ENCODE data around the gene SLC32A1.

The SLC32A1 gene

DNA sequence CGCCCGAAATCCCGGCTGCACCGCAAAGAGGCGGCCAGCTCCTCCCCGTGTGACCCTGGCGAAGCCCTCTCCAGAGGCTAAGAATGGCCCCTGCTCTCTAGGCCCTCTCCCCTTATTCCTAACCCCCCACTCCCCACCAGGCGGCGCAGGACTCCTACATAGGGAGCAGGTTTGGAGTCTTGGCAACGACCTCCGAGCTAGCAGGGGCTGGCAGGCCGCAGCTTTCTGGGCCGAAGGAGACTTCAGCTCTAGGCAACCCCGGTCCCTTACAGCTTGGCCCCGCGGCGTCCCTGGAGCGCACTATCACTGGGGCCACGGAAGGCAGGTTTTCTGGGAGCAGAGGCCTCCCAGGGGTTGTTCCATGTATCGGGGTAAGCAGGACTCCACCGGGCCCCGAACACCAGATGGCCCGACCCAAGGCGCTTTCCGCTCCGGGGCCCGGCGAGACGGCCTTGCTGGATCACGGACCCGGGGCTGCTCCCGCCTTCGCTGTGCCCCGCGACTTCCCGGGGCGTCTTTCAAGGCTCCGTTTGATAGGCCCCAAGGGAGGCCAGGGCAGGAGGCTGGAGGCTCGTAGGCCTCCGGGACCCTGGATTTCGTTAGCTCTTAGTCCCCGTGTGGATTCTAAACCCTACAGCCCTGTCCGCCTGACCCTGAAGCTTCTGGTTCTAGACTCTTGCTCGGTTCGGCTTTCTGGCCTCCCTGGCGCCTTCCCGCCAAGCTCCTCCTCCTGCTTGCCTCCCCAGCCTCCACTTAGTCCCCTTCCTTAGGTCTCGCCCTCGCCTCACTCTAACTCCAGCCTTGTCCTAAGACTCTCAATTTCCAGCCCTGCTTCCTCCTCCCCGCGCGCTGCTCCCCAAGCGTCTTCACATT, 1.9 kb downstream of the SLC32A1 start:
- DNase-seq: peak; percentile 11

DNA sequence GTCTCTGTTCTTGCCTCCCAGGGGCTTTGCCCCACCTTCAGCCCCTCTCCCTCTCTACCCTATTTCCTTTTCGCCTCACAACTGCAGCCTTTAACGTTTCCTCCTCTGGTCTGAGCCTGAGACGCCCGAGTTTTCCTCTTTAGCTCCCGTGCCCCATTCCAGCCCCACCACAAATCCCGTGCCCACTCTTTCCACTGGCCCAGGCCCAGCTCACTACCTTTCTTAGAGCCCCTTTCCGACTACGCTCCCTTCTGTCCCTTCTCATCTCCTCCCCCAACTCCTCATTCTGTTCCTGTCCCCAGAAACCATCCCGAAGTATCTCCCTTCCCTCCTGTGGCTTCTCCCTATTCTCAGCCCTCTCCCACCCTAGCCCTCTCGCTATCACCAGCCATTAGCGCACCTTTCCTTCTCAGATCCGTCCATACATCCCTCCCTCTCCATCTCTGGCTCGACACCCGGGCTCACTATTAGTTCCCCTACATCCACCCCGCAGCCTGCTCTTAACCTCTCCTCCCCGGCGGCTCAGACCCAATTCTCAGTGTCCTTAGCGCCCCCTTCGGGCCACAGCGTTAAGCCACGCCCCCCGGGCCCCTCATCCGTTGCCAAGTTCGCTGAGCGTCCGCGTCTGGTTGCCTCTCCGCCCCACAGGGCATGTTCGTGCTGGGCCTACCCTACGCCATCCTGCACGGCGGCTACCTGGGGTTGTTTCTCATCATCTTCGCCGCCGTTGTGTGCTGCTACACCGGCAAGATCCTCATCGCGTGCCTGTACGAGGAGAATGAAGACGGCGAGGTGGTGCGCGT, 2.7 kb downstream of the SLC32A1 start:
- DNase-seq: no peak

DNA sequence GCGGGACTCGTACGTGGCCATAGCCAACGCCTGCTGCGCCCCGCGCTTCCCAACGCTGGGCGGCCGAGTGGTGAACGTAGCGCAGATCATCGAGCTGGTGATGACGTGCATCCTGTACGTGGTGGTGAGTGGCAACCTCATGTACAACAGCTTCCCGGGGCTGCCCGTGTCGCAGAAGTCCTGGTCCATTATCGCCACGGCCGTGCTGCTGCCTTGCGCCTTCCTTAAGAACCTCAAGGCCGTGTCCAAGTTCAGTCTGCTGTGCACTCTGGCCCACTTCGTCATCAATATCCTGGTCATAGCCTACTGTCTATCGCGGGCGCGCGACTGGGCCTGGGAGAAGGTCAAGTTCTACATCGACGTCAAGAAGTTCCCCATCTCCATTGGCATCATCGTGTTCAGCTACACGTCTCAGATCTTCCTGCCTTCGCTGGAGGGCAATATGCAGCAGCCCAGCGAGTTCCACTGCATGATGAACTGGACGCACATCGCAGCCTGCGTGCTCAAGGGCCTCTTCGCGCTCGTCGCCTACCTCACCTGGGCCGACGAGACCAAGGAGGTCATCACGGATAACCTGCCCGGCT, 3.4 kb downstream of the SLC32A1 start:
- DNase-seq: no peak

GRCh38 chr20:38728191-38728781, 4.0 kb downstream of the SLC32A1 start:
- no peak for DNase-seq

- no peak for DNase-seq
These were observed 4.8 kb downstream of the SLC32A1 start for GRCh38 chr20:38728911-38729642.

DNA sequence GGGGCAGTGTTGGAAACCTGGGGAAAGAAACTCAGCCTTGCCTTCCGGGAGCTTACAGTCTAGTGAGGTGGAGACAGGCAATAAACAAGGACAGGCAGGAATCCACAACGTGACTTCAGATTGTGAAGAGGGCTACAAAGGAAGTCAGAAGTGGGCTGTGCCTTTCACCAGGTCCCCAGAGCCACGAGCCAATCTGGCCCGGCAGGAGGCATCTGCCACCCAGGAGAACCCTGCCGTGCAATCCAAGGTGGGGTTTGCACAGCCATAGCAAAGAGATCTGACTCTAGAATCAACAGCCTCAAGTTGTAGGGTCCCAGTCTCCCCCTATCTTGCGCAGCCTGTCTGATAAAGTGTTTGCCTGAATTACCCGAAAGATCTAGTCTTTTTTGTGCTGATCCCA, 5.5 kb downstream of the SLC32A1 start:
- no peak for DNase-seq

GRCh38 chr20:38730167-38730988, 6.1 kb downstream of the SLC32A1 start:
- no peak for DNase-seq

DNA sequence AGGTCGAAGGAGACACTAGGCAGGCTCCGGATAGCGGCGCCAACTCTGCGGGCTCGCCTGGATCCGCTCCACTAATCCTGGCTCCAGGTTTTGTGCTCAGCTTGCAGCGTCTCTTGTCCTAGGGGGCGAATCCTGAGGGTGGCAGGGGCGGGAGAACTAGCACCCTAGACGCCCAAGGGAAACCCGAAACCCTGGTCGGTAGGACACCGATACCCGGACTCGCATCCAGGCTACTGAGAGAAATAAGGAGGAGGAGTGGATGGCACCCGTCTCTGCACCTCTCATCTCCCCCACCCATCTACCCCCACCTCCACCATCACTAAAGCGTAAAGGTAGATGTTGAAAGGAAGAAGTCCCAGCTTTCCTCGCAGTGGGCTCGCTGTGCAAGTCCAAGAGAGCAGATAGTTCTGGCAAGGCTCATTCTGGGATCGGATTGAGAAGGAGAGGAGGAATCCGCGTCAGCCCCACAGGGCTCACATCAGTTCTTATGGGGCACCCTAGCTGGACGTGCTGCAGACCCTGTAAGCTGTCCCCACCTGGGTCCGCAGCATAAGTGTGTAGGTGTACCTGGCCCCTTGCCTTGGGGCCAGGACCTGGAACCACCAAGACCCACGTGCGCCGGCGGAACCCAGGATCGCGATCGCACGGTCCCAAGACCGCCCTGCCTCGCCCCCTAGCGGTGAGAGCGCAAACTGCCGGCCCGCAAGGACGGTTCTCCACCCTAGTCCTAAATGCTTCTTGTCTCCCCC, 6.9 kb downstream of the SLC32A1 start:
- peak; percentile 36 for DNase-seq

DNA sequence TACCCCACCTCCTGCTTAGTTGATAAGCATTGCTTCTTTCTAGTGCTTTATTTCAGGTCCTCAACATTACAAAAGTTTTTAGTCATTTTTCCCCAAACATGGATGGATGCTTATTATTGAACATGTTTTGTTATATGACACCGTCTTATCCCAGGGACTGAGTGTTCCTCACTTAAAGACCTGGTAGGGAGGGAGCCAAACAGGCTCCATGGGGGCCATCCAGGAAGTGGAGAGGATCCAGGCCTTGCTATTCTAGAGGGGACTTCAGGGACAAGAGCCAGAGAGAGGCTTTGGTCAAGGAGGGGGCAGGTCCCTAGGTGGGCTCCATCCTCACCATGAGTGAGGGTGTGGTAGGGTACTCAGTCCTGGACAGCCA, 7.4 kb downstream of the SLC32A1 start:
- no peak for DNase-seq

DNA sequence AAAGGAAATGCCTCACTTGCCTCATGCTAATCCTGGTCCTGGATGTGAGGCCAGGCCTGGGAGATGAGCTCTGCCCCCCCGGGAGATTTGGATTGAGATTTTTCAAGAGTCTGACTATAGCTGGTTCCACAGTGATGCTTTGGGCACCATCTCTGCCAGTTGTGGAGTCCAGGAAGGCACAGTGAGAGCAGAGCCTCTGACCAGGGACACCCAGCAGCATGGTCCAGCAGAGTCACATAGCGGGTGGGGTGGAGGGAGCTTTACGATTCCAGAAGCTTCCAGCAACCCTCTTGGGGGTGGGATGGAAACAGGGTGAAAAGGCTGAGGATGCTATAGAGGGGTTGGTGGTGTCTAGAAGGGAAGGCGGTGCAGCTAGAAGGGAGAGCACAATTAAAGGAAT, 8.7 kb downstream of the SLC32A1 start:
- DNase-seq: no peak

GRCh38 chr20:38735172-38735571, 10.9 kb downstream of the SLC32A1 start:
- DNase-seq: no peak

GRCh38 chr20:38737887-38738286, 13.6 kb downstream of the SLC32A1 start:
- DNase-seq: no peak

DNA sequence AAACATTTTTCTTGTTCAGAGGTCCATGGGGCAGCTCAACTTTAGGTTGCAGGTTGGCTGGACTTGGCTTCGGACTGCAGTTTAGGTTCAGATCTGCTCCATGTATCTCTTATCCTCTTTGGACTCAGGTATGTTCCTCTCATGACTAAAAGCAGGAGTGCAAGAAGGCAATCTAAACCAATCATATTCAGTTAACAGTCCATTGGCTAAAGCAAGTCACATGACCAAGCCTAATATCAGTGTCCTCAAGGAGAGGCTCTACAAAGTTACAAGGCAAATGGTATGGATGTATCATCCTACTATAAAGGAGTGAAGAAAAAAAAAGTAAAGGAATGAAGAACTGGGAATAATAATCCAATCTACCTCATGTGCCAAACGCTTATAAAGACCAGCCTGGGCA, 21.5 kb downstream of the SLC32A1 start:
- DNase-seq: no peak

GRCh38 chr20:38747495-38748096, 23.3 kb downstream of the SLC32A1 start:
- DNase-seq: no peak

GRCh38 chr20:38748097-38748860, 24.0 kb downstream of the SLC32A1 start, which contains the start of gene ACTR5:
ACTR5 (plus strand) TSS chr20:38748460; CDS start chr20:38748479, 19 bp downstream.
- DNase-seq: peak; percentile 88

DNA sequence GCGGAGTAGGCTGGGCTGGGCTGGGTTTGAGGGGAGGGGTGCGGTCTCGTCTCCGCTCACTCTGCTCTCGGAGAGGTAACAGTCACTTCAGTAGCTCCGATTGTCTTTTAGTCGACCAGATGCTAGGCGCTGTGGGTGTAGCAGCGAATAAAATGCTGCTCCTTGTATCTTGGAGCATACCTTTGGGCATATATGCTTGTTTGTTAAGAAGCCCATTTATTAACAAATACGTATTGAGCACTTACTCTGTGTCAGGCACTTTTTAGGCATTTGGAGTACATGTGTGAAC, 24.5 kb downstream of the SLC32A1 start:
- no peak for DNase-seq

GRCh38 chr20:38751360-38751976, 27.2 kb downstream of the SLC32A1 start:
- peak; percentile 15 for DNase-seq

DNA sequence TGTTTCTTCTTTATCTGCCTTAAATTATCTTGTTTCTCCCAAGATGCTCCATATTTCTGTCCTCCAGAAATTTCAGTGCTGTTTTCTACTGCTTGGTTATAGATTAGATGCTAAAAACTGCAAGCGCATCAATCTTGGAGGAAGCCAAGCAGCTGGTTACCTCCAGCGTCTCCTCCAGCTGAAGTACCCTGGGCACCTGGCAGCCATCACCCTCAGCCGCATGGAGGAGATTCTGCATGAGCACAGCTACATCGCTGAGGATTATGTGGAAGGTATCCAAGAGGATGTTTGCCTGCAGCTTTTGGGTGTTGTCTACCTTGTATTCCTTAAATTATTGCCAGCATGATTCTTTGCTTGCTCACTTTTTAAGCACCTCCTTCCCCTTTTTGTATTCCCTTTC, 27.7 kb downstream of the SLC32A1 start:
- DNase-seq: no peak

- DNase-seq: no peak
These were observed 30.6 kb downstream of the SLC32A1 start for GRCh38 chr20:38754924-38755323.
